GM19328 (cell line): ENCODE results near the gene IL16.

Experiments used
- ATAC-seq: cut with Tn5 transposase; IDR thresholded peaks from one replicate; pipeline ENCODE4 v1.9.1; 2021; ENCODE audit warnings: mild to moderate bottlenecking, moderate library complexity; ENCODE audit not compliant: unreplicated experiment

IL16 gene

DNA sequence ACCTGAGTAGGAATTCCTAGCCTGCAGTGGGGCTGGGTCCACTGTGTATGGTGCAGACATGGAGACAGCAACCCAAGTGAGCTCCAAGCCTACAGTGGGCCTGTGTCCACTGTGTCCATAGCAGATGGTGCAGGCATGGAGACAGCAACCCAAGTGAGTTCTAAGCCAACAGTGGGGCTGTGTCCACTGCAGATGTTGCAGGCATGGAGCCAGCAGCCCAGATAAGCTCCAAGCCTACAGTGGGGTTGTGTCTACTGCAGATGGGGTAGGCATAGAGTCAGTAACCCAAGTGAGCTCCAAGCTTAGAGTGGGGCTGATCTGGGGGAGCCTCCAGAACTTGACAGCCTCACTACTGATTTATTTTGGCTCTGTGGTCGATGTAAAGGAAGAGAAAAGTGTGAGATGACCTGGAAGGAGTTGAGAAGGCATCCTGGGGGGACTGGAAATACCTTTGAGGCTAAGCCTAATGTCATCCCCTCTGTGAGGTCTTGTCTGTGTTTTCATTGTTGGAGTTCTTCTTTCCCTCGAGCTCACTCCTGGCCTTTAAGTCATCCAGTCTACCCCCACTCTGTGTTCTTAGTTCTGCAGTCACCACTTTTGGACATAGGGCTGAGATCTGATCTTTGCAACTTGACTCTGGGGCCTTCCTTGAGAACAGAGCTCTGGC lies 22.4 kb upstream of the IL16 start:
- no peak for ATAC-seq

GRCh38 chr15:81174792-81175327 lies 21.8 kb upstream of the IL16 start:
- no peak for ATAC-seq

GRCh38 chr15:81175496-81175895 lies 21.2 kb upstream of the IL16 start:
- no peak for ATAC-seq

- no peak for ATAC-seq
Measured at GRCh38 chr15:81176291-81176893, 20.3 kb upstream of the IL16 start.

DNA sequence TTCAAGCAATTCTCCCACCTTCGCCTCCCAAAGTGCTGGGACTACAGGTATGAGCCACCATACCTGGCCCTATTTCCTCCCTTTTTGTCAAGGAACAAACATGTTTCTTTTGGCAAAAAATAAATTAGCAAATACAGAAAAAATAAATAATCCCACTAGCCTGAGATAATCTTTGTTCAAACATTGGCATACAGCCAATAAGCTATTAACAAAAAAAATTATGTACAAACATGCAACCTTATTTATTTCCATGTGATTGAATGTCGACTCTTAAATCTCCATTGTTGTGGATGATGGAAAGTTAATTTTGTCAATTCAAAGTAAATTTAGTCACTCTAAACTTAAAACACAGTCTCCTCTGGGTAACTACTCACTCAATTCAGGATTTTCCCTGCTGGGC lies 18.3 kb upstream of the IL16 start:
- no peak for ATAC-seq

- no peak for ATAC-seq
Measured at GRCh38 chr15:81181220-81181619, 15.5 kb upstream of the IL16 start.

GRCh38 chr15:81182031-81182755 lies 14.5 kb upstream of the IL16 start:
- ATAC-seq, result no peak

- no peak for ATAC-seq
Measured at GRCh38 chr15:81182756-81183438, 13.8 kb upstream of the IL16 start.

DNA sequence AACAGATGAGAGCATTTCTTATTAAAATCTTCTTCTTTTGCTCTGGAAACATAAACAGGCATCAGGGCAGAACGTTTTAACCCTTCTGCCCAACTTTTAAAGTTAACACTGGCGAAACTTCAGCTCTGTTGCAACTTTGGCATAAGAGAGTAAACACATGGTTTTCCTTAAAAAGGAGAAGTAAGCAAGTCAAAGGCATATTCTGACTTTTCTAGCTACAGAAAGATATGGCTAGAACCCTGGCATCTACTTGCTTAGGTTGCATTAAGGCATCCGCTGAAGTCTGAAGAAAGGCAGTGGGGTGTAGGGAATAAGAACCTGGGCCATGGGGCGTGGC lies 13.3 kb upstream of the IL16 start:
- no peak for ATAC-seq

DNA sequence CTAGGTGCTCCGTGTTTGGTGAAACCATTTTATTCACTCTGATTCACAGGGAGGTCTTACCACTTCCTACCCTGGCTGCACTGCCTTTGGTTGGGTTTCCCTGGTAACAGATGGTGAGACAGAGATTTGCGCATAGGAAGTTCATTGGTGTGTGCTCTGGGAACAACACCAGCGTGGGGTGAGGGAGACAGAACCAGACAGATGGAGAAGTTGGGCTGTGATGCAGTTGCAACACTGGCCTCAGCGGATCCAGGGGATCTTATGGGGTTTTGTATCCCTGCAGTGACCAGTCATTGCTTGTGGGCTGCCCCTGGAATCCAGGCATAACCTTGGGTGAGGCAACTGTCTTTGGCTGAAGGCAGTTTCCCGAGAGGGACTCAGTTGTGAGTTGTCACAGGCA lies 12.5 kb upstream of the IL16 start:
- ATAC-seq, result no peak

GRCh38 chr15:81185631-81186295 lies 10.9 kb upstream of the IL16 start:
- ATAC-seq, result no peak

- no peak for ATAC-seq
Measured at GRCh38 chr15:81188354-81188753, 8.3 kb upstream of the IL16 start.

DNA sequence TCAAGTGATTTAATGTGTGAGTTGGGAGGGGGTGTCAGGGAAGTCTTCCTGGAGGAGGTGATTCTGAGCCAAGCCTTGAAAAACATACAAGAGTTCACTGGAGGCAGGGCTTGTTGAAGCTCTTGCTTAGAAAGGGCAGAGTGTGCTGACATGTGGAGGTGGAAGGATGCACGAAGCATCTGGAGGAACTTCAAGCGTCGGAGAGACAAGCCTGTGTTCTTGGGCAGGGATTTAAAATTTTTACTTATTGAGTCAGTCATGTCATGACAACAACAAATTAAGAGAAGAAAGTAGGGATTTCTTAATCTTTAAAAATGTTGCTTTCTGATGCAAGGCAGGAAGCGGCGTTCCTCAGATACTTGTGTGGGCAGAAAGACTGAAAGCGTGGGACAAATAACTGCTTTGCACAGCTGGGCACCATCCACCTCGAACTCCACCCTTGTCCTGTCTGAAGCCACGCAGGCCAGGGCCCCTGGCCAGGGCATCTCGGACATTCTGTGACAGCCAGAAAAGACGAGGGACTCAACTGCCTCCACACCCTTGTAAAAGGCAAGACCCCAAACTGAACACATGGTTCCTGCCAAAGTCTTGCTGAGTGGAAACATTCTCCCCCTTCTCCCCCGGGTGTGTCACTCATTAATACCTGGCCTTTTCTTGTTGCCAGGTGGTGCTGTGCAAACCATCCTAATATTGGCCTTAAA lies 6.9 kb upstream of the IL16 start:
- no peak for ATAC-seq

GRCh38 chr15:81190922-81191507 lies 5.7 kb upstream of the IL16 start:
- no peak for ATAC-seq

GRCh38 chr15:81191701-81192100 lies 5.0 kb upstream of the IL16 start:
- no peak for ATAC-seq

DNA sequence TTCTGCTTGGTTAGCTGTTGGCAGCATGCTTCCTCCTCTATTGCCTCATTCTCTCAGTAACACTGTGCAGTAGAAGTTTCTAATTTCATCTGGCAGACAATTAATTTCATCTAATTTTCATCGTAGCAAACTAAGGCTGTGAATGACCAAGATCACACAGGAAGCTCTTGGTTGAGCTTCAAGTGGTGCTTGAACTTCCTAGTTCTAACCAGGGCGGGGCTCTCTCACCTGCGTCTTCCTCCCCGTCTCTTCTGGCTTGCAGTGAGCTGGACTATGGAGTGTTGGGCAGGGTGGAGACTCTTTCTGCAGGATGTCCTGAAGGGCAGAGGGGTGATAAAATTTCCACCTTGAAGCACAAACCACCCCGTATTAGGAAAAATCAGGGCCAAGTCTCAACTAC lies 2.0 kb upstream of the IL16 start:
- no peak for ATAC-seq

GRCh38 chr15:81195339-81195864 lies 1.3 kb upstream of the IL16 start:
- no peak for ATAC-seq

- no peak for ATAC-seq
Measured at GRCh38 chr15:81197255-81197630, 564 bp downstream of the IL16 start.

DNA sequence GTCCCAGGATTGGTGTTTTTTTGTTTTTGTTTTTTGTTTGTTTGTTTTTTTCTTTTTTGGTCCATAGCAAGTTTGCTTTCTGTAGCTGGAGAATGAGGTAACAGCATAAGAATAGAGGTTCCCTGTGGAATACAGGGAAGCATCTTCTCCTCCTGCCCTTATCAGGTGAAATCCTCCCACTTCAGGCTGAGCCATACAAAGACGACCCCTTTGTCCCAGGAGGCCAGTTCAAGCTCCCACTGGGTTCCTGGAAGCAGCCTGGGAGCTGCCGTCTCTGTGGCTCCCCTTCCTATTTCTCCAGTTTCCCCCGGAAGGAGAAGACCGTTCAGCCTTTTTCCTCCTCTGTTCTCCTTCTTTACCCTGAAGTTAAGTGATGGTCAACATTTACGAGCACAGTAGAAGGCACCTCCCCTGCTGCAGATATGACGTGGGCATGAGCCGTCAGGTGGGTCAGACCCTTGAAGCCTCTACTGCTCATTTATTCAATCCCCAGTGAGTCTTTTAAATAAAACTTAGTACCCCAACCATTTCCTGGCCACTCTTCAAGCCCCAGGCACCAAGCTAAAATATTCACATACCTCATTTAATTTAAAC lies 1.1 kb downstream of the IL16 start:
- ATAC-seq, result no peak
